Anterior cingulate cortex (tissue), 58 donors: ENCODE measurements around the gene KRTAP2-4.
"Not testable (repeated sequence)": the region's sequence is repeated elsewhere in the genome, so short reads cannot be mapped to it uniquely, and the experiment has no call there.

Experiments used
- DNase-seq, 58 donors: peaks; one replicate each; lab custom pipeline; 2025; lab: John Stamatoyannopoulos, UW

Gene KRTAP2-4, protein sequence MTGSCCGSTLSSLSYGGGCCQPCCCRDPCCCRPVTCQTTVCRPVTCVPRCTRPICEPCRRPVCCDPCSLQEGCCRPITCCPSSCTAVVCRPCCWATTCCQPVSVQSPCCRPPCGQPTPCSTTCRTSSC

DNA sequence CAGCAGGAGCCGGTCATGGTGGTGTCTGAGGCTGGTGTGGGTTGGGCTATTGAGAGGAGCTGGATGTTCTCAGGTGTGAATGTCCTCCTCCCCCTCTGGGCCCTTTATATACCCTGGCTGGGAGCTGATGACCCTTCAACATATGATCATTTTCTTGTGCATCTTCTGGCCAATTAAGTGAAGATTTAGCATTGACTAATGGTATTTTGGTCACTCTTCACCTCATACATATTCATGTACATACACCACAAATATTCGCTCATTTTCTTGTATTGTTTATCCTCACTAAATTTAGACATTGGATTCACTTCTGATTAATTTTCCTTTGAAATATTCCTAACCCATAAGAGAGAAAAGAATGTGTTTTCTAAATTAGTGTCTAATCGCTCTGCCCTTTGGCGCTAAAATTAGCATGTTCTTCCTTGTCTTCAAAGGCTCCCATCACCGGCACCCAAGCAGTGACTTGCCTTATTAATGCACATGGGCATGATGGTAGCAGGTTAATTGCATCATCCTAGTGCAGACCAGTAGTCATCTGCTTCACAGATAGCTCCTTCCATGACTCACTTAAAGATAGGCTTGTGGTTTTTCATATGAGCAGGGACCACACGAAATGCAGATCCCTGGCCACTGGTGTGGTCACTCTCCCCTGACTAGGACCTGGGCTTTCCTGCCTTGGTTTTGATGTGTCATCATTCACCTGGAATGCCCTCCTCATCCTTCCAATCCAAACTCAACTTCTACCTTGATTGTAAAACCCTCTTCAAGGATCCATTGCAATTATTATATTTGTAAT, at the start of gene KRTAP2-4:
TSS of gene KRTAP2-4 (minus strand) at position 51 of the 796 bp plus-strand sequence. CDS start at position 17, 34 bp downstream.
- no peak for DNase-seq

DNA sequence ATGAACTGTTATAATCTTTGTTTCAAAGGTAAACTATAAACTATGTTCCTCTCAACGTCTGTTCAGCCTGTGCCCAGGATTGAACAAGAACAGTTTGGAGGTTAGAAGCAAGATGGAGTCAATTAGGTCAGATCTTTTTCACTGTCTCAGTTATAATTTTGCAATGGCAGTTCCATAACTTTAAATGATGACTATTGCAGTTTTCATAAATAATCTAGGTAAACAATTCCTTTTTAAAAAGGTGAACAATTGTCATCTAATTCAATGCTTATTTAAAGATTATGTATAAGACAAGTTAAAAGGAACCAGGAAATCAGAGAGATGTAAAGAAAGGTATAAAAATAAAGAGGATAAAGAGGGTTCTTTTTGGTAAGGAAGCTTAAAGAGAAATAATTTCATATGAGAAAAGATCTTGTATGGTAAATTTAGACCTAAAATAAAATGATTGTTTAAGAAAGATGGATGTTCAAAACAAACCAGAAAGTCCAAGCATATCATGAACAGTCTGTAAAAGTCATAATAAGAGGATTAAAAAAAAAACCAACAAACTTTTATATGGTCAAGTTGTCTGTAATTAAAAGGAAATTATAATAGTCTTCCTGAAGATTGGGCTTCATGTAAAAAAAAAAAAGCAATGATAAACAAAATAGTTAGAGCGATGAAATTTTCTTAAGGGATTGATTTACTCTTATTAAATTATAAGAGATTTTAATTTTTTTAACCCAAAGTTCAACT, 45.6 kb upstream of the KRTAP2-4 start:
- no peak for DNase-seq

DNA sequence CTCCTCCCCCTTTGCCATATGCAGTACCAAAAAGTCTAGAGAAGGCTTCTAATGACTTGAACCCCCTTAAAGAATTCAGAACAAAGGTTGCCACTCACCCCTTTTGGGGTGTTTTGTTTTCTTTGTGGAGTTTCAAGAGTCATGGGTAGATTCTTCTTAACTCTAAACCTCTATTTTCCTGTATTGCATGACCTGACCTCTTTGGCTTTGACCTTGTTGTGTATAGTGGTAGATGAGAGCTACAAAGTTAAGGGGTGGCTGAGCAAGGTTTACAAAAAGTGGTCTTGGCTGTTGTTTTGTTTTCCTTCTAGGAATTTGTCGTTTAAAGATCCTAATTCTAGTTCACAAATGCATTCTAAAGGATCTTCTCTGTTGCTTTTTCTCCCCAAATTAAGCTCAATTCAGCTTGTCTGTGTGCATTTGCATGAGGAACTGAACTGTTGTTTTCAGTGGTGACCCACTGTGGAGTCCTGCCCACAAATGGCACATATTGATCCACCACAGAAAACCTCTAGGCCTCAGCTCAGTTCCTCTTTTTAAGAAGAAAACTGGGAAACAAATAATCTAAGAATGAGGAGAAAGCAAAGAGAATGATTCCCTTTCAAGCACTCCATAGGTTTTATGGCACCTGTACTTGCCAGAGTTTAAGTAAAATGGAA, 43.2 kb upstream of the KRTAP2-4 start:
- not testable (repeated sequence) for DNase-seq

DNA sequence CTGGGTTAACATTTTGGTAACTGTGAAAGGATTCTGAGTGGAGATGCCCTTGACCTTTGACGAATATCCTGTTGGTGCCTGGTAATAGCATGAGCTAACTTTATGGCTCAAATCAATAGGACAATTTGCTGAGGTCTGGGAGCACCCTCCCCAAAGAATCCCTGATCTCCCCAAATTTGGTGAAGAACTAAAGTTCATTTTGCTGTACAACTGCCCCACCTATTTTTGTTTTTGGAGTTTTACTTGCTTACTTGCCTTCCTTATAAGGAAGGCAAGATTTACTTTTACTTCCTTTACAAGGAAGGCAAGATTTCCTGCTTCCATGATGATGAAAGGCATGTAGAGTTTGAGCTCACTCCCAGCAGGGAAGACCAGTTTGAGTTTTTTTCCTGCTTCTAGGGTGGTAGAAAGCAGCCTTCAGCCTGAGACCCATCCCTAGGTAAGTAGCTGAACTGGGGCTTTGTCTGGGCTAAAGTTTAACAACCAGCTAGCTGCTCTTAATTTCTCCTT, 42.3 kb upstream of the KRTAP2-4 start:
- DNase-seq: no peak

DNA sequence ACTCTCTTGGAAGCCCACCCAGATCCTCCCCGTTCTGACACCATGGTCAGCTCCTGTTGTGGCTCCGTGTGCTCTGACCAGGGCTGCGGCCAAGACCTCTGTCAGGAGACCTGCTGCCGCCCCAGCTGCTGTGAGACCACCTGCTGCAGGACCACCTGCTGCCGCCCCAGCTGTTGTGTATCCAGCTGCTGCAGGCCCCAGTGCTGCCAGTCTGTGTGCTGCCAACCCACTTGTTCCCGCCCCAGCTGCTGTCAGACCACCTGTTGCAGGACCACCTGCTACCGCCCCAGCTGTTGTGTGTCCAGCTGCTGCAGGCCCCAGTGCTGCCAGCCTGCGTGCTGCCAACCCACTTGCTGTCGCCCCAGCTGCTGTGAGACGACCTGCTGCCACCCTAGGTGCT, 39.7 kb upstream of the KRTAP2-4 start, which contains the start of gene KRTAP4-9:
TSS of gene KRTAP4-9 (plus strand) at position 43 of the 400 bp plus-strand sequence. CDS start at position 43, 0 bp downstream.
- not testable (repeated sequence) for DNase-seq

DNA sequence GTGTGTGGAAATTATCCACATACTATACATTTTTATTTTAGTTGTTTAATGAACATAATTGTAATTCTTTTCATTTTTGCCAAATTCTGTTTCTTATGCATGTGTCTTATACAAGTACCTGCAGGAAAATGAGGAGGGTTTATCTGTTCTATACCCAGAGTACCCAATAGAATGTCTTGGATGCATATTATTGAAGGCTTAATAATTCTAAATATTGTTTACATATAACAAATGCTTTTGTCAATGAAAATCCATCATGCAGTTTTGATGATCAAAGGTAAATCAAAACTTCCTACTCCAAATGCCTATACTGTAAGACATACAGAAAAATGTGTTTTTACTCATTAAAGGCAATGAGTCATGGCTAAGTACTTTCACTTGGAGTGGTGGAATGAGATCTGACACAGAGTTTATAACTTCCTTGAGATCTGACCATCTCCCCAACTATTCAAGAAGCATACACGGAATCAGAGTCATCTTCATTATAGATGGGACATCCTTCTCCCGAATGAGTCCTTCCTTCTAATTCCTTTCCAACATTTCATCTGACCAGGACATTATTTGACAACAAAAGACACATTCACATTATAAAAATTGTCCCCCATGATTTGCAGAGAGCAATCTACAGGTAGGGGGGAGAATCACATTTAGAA, 38.8 kb upstream of the KRTAP2-4 start:
- not testable (repeated sequence) for DNase-seq

DNA sequence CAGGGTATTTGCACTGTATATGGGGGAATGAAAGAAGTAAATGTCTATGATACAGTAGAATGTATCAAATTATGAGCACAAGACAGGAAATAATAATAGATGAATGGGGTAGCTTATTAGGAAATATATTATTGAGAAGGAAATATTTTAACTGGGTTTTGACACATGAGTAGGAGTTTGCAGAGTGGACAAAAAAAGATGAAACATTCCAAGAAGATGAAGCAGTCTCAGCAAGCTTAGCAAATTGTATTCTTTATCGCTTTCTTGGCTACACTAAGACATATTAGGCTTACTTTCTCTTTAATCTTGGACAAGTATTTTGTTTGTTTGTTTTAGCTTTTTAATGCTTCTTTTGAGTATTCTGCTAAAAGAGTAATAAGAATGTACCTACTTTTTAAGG, 38.2 kb upstream of the KRTAP2-4 start:
- no peak for DNase-seq

DNA sequence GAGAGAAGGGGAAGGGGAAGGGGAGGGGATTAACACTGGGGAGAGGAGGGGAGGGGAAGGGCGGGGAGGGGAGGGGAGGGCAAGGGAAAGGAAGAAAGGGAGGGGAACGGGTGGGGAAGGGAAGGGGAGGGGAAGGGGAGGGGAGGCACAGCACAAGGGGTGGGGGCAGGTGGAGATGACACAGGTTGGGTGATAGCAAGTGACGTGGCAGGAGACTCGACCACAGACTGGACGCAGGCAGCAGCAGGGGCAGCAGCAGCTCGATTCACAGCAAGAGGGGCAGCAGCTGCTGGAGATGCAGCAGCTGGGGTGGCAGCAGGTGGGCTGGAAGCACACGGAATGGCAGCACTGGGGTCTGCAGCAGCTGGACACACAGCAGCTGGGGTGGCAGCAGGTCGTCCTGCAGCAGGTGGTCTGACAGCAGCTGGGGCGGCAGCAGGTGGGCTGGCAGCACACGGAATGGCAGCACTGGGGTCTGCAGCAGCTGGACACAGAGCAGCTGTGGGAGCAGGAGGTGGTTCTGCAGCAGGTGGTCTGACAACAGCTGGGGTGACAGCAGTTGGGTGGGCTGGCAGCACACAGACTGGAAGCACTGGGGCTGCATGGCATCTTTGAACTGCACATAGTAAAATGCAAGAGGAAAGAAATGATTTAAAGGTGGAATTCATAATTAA, 36.0 kb upstream of the KRTAP2-4 start, which contains the start of gene KRTAP4-16:
TSS of gene KRTAP4-16 (minus strand) at position 624 of the 674 bp plus-strand sequence. CDS start at position 624, 0 bp downstream.
- DNase-seq: no peak

DNA sequence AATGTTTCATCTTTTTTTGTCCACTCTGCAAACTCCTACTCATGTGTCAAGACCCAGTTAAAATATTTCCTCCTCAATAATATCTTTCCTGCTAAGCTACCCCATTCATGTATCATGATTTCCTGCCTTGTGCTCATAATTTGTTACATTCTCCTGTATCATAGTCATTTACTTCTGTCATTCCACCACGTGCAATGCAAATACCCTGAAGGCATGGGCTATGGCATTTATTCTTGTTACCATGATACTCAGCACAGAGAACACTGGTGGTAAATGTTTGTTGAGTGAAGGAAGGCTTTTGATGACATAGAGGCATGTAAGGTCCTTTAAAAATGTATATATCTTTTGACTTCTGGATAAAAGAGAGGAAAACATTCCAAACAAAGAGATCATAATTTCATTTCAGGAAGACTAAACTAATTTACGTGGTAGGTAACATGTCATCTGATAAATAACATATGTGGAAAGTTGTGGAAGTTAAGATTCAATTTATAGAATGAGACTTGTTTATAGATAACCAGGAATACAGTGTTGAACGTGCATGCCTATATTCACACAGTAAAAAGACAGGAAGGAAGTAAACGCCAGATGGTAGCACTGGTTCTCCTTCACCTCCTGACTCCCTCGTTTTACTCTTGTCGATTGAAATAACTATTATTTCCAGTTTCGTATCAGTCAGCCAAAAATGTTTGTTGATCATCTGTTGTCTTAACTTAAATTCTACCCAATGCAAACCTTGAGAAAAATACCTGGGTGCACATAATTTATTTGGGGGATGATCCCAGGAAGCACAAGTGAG, 34.2 kb upstream of the KRTAP2-4 start:
- not testable (repeated sequence) for DNase-seq

DNA sequence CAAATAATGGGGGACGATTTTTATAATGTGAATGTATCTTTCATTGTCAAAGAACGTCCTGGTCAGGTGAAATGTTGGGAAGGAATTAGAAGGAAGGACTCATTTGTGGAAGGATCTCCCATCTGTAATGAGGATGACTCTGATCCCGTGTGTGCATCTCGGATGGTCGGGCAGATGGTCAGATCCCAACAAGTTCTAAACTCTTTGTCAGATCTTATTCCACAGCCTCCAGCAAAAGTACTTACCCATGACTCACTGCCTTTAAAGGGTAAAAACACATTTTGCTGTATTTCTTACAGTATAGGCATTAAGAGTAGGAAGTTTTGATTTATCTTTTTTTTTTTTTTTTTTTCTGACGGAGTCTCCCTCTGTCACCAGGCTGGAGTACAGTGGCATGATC, 32.8 kb upstream of the KRTAP2-4 start:
- DNase-seq: no peak

DNA sequence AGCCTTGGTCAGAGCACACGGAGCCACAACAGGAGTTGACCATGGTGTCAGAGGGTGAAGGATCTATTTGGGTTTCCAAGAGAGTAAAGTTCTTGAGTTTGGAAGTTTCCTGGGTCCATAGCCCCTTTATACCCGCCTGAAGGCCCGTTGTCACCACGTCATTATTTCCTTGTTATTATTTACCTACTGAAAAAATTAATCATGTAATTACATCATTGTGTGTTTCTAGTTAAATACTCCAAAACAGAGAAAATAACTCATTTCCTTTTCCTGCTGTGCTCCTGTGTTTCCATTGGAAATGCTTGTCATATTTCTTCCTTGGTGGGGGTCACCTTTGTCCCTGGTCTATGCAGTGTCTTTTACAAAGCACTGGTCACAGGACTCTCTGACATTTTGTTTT, 32.4 kb upstream of the KRTAP2-4 start, which contains the start of gene KRTAP4-8:
TSS of gene KRTAP4-8 (minus strand) at position 101 of the 400 bp plus-strand sequence. CDS start at position 43, 58 bp downstream.
- no peak for DNase-seq

DNA sequence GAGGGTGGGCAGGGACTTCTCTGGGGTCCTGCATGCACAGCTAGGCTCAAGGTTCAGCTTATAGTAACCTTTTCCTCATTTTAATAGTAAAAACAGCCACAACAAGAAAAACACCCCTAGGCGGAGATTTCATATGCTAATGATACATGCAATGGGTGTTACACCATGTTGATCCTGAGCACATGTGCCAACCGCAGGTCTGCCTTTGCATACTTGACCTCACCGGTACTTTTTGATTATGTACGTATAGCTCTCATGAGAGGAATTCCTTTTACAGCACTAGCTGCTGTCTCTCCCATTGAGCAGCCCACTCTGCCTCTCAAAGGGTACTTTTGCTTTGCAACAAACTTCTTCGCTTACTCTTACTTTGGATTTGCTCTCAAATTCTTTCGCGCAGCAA, 30.4 kb upstream of the KRTAP2-4 start:
- no peak for DNase-seq

DNA sequence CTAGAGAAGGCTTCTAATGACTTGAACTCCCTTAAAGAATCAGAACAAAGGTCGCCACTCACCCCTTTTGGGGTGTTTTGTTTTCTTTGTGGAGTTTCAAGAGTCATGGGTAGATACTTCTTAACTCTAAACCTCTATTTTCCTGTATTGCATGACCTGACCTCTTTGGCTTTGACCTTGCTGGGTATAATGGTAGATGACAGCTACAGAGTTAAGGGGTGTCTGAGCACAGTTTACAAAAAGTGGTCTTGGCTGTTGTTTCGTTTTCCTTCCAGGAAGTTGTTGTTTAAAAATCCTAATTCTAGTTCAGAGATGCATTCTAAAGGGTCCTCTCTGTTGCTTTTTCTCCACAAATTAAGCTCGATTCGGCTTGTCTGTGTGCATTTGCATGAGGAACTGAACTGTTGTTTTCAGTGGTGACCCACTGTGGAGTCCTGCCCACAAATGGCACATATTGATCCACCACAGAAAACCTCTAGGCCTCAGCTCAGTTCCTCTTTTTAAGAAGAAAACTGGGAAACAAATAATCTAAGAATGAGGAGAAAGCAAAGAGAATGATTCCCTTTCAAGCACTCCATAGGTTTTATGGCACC, 23.2 kb upstream of the KRTAP2-4 start:
- not testable (repeated sequence) for DNase-seq

DNA sequence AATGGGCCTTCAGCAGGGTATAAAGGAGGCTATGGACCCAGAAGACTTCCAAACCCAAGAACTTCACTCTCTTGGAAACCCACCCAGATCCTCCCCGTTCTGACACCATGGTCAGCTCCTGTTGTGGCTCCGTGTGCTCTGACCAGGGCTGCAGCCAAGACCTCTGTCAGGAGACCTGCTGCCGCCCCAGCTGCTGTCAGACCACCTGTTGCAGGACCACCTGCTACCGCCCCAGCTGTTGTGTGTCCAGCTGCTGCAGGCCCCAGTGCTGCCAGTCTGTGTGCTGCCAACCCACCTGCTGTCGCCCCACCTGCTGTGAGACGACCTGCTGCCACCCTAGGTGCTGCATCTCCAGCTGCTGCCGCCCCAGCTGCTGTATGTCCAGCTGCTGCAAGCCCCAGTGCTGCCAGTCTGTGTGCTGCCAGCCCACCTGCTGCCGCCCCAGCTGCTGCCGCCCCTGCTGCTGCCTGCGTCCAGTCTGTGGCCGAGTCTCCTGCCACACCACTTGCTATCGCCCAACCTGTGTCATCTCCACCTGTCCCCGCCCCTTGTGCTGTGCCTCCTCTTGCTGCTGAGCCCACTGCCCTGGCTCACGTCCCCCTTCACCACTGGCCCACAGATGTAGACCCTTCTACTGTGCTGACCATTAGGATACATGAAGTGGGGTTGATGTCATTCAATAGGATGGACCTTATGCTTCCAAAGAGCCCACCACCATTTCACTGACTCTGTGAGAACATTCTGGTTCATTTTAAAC, 18.6 kb upstream of the KRTAP2-4 start, which contains the start of gene KRTAP4-7:
TSS of gene KRTAP4-7 (plus strand) at position 51 of the 757 bp plus-strand sequence. CDS start at position 108, 57 bp downstream.
- DNase-seq: not testable (repeated sequence)

DNA sequence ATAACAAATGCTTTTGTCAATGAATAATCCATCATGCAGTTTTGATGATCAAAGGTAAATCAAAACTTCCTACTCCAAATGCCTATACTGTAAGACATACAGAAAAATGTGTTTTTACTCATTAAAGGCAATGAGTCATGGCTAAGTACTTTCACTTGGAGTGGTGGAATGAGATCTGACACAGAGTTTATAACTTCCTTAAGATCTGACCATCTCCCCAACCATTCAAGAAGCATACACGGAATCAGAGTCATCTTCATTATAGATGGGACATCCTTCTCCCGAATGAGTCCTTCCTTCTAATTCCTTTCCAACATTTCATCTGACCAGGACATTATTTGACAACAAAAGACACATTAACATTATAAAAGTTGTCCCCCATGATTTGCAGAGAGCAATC, 17.7 kb upstream of the KRTAP2-4 start:
- not testable (repeated sequence) for DNase-seq

DNA sequence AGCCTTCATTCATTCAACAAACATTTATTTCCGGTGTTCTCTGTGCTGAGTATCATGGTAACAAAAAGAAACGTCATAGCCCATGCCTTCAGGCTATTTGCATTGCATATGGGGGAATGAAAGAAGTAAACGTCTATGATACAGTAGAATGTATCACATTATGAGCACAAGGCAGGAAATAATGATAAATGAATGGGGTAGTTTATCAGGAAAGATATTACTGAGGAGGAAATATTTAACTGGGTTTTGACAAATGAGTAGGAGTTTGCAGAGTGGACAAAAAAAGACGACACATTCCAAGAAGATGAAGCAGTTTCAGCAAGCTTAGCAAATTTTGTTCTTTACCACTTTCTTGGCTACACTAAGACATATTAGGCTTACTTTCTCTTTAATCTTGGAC, 16.9 kb upstream of the KRTAP2-4 start:
- DNase-seq: no peak

DNA sequence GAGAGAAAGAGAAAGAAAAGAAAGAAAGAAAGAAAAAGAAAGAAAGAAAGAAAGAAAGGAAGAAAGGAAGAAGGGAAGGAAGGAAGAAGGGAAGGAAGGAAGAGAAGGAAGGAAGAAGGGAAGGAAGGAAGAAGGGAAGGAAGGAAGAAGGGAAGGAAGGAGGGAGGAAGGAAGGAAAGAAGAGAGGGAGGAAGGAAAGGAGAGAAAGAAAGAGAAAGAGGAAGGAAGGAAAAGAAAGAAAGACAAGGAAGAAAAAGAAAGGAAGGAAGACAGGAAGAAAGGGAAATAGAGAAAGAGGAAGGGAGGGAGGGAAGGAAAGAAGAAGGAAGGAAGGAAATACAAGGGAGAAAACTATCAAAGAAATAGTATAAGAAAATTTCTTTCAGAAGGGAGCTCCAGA, 11.1 kb upstream of the KRTAP2-4 start:
- no peak for DNase-seq
